Left colon (tissue), 2 donors: Measurements from ENCODE around the gene PRDM5. TPM values are rescaled to one million over a fixed set of nuclear protein-coding genes. Genes with fewer than 3 reads are reported as not detected.

Experiments used
- ATAC-seq: fragments of 200-7000 bp; cut with Tn5 transposase; one replicate; pipeline ENCODE4 v1.9.1; 2020; ENCODE audit warnings: mild to moderate bottlenecking, moderate library complexity
- DNase-seq, 2 donors: peaks; one replicate each; pipeline ENCODE4 v3.0.0-alpha.2; 2020
- intact Hi-C, 2 donors: fragments of 100-400 bp; cut with DNase I in 1 of 2; cut with micrococcal nuclease in 1 of 2; formaldehyde crosslinking; loops; one replicate each; pipeline versions ENCODE4 v1.11.2 to v1.14.0; 2022; cut with DNase I, micrococcal nuclease
- total RNA-seq, 2 donors: library from RNA; stranded (reverse); fragmentation: NEBNext Ultra II Directional; extraction: Animal tissue kit (Norgen Biotek cat#: 25700); gene quantifications; one replicate each; pipeline ENCODE4 v1.2.1, GENCODE V29; 2021
- donor health status: DM: no; HTN: no; CAD: no.
- donor health status: DM: yes; HTN: yes; CAD: no.

Gene PRDM5
- total RNA-seq, 2 donors from 2014 or later: 7.0 to 7.4 TPM

DNA sequence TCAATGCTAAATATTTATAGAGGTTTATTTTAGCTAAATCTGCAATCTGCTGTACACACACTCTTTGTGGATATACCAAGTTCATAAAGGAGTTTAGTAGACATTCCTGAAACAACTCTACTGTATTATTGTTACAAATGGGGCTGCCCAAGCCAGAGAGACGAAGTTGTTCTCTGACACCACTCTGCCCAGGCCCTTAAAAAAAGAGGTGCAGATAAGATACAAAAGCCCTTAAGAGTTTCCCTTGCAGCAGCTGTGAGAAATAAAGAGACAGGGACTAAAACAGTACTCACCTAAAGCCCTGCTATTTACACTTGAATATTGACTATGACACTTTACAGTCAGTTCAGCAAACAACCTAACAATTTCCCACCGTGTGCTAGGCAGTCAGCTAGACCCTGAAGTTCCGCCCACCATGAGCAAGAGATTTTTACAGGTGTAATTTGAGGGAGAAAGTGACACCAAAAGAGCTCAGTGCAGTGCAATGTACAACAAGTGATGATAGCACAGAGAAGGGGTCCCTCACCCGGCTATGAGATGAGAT lies 191.7 kb downstream of the PRDM5 start:
- DNase-seq: no peak
- intact Hi-C loops: no loop called here
- peak; percentile 58 for ATAC-seq

DNA sequence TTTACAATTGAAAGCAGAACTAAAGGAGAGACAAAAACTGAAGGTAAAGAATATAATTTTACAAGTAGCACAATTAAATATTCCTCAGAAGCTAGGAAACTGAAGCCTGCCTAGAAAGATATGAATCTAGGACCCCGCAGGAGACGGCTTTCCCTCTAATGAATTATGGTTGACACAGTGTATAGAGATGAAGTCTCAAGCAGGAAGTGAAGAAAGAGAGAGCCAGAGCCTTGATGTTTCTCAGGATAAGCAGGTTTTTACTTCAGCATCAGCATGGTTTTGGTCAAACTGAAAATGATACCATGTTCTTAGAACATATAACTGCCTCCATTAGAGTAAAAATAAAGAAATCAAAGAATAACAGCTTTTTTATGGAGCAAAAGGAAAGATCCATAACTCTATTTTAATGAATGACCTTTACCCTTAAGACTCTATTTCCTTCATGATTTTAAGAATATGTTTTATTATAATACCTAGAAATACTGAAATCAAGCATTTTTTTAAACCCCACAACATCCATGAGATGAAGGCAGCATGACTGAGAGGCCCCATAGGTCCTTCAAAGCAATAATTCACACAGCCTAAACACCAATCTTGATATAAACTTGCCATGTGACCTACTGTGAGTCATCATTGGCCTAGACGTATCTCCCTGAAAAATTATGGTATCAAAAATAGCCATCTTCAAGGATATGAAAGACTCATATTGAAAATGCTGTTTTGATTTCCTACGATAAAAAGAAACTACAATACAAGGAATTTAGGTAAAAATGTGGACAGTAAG lies 193.4 kb downstream of the PRDM5 start:
- ATAC-seq (no peak), DNase-seq (no peak)
- intact Hi-C loops: no loop called here

DNA sequence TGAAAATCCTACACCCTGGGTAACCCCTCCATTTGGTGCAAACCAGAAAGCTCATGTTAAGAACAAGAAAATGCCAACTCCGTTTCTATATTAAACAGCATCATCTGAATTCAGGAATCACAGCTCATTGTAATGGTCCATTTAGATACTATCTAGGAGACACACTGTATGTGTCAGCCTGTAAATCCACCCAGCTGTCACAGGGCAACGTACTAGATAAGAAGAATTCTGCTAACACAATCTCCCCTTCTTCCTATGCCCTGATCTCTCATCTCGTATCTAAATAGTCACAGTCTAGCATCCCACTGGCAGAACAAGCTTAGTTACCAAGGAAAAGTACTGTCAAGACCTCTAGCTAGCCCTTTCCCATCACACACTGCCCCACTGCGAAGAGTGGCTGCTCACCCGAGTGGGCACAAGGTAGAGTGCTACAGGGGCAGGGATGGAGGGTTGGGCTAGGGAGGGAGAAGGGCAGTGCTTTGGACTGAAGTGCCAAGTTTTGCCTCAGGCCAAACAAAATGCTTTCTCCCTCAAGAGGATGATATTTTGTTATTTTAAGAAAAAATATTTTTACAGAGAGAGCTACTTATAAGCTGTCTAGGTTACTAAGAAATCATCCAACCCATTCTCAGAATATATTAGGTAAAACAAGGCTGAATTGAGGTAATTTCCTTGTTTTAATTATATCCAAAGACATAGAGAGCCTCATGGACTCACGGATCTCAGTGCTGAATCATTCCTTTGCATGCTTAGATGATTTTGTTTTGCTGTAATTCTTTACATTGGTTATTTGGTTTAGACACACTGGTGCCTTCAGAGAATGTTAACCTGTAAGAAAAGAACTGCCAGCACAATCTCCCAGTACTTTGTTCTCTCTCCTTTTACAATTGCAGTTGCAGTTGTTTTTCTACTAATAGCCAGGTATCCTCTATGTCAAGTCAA lies 196.6 kb downstream of the PRDM5 start:
- ATAC-seq (no peak), DNase-seq (no peak)
- intact Hi-C loops: no loop called here

DNA sequence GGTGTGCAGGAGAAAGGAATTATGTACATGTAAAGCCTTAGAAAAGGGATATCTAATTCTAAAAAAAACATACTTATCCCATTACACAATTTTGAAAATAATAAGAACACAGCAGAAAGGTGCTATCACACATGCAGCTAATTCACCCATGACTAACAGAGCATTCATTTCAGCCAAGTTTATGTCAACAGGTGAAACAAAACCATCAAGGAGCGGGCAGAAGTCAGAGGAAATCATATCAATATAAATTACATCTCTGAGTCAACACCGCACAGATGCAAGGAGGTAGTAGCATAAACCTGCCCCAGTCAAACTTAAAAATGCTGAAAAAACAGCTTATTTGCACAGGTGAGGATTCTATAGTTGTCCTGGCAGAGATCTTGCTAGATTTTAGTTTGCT lies 197.9 kb downstream of the PRDM5 start:
- intact Hi-C loops: no loop called here
- ATAC-seq (peak; percentile 70), DNase-seq (no peak)

DNA sequence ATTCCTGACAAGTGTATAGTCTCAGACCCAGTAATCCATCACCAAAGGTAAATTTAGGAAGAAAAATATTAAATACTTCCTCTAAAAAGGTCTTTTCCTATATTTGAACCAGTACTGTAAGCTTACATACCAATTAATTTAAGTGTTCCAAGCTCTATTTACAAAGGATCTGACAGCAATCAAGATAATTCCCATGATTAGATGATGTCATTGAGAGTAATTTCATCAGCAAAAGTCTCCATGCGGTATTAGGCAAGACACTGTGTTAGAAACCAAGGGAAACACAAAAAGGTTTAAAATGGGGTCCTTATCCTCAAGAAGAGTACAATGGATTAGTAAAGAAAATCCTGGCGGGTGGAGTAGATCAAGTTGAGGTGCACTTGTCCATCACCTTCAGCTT lies 198.5 kb downstream of the PRDM5 start:
- ATAC-seq (no peak), DNase-seq (no peak)
- intact Hi-C loops: no loop called here

DNA sequence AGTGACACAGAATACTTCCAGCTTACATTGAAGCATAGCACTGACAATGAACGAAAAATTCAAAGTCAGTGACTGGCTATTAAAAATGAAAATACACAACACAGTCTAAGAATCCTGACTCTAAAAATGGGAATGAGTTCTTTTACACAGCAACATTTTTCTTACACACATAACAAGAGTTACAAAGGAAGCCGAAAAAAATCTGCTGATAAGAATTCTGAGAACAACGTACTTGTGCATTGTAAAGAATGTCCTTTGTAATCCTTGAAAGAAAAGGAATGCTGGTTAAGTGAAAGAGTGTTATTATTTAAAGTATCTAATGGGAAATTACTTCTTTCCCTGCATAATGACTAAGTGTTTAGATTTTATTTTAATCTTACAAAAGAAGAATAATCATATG lies 199.4 kb downstream of the PRDM5 start:
- intact Hi-C loops: no loop called here
- ATAC-seq (no peak), DNase-seq (no peak)

DNA sequence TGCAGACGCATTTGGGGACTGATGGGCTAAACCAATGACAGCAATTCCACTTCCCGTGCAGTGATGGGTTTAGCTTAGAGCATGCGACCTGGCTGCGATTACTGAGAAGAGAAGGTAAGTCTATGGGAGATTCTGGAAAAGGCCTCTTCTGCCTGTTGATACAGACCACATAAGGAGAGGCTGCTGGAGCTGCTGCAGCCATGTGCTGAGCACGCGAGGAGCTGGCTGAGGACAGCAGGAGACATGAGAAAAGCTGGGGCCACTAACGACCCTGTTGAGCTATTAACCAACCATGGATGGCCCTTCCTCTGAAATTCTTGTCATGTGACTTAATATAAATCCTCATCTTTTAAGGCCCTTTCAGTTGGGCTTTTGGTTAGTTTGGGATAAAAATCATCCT lies 199.9 kb downstream of the PRDM5 start:
- no peak for ATAC-seq
- no peak for DNase-seq
- intact Hi-C loops: no loop called here

DNA sequence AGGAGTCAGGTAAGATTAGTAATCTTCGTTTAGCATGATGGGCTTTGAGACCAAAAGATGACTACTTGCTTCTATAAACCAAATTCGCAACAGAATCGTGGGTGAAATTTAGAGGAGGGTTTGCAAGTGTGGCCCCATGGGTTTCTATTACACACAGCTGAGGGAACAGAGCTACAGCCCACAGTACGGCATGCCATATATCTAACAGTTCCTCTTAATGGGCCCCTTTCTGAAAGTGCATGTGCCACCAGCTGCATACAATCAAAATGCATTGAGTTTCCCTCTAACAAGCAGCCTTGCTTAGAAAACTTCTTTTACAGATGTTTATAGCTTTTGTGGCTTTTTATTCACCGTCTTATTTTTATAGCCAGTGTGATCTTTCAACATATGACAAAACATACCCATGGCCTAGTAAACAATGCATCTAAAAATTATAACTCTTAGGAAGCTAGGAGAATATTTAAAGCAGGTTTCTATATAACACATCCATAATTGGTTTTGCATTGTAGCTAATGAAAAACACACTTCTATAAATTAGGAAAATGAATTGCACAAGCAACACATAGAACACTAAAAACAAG lies 202.1 kb downstream of the PRDM5 start:
- intact Hi-C loops: no loop called here
- ATAC-seq: no peak
- DNase-seq: no peak

DNA sequence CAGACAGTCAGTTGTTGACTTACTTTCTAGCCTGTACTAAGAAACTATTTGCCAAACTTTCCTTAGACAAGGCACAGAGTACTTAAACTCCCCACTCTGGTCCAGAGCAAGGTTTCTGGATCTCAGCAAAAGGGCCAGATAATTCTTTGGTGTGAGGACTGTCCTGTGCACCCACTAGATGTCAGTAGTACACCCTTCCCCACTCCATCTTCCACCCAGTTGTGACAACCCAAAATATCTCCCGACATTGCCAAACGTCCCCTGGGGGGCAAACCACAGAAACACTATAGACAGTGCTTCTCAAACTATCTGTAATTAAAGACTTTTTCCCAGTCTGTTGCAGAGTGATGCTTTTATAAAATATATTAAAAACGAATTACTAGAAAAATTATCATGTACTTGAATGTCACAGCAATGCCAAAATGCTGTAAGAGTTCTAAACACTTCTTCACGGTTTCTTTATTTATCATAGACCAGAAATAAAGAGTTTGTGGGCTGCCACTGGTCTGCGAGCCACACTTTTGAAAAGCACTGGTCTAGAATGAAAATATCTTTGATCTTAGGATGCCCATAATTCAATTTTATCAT lies 203.5 kb downstream of the PRDM5 start:
- ATAC-seq (peak; percentile 88), DNase-seq (peak; percentile 9 to 29)
- intact Hi-C loops: loop anchor here in 1 of 2 donors (10.0 kb wide), 1 partner anchor 376 kb away; no protein-coding TSS in a partner anchor

DNA sequence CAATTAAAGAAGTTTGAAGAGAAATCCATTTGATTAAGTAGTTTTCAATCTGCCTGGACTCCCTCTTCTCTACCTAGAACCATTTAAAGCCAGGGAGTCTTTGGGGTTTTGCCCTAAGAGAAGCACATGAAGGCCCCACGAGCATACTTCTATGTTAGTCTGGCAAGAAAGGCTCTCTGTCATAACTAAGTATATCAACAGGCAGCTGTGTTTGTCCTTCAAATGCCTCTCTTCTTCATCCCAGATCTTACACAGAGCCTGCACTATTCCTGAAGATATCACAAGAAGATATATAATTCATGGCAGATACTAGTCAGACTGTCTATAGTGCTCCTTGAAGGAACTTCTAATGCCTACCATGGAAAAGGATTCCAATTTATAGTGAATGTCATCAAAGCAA lies 206.2 kb downstream of the PRDM5 start:
- DNase-seq: no peak
- ATAC-seq: no peak
- intact Hi-C loops: loop anchor here in 1 of 2 donors (10.0 kb wide), 1 partner anchor 378 kb away; no protein-coding TSS in a partner anchor

DNA sequence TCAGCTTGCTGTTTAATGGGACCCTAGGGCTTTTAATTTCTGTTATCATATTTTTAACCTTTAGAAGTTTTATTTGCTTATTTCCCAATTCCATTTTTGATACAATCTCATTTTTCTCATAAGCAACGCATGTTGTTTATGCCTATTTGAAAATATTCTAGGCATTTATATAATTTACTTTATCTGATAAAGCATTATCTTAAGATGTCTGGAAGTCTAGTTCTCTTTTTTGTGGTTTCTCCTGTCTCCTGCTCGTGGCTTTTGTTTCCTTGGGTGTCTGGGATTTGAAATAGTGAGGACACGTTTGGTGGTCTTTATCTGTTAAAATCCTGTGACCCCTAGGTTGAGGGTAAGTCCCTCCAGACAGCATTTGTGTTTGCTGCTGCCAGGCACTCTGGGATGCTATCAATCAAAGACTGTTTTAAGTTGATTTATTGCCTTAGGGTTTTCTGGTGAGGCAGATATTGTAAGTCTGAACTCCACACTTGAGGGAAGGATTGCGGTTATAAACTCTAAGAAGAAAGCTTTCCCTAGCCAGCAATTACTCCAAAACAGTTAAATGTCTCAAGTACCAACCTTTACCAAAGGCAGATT lies 208.0 kb downstream of the PRDM5 start:
- no peak for DNase-seq
- no peak for ATAC-seq
- intact Hi-C loops: loop anchor here in 1 of 2 donors (10.0 kb wide), 1 partner anchor 380 kb away; no protein-coding TSS in a partner anchor

DNA sequence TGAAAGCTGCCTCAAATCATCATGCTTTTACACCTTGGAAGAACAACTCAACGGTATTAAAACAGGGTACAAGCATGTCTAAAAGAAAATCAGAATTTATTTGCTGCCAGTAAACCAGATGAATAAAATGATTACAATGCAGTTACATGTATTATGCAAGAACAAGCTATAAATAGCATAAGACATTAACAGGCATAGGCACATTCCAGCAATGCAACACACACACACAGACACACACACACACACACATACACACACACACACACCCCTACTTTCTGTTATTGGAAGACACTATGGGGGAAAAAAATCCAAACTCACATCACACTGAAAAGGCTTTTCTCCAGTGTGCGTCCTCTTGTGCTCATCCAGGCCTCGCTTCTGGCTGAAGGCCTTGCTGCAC lies 212.5 kb downstream of the PRDM5 start:
- ATAC-seq: no peak
- DNase-seq: no peak
- intact Hi-C loops: loop anchor here in 1 of 2 donors (10.0 kb wide), 1 partner anchor 385 kb away; no protein-coding TSS in a partner anchor

DNA sequence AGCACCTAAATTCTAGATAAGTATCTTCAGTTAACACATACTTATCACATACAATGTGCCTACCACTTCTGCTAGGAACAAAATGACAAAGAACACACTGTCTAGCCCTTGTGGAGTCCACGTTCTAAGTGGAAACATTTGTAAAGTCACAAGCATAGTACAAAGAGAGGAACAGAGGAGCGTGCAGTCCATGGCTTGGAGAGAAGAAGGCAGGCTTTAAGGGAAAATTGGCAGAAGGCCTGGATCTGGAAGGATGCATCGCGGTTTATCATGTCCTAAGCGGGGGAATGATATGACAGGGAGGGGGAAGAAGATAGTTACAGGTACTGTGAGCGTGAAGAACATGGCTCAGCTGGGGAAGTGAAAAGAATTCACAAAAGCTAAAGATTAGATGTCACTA lies 218.0 kb downstream of the PRDM5 start:
- DNase-seq (no peak), ATAC-seq (no peak)
- intact Hi-C loops: no loop called here

DNA sequence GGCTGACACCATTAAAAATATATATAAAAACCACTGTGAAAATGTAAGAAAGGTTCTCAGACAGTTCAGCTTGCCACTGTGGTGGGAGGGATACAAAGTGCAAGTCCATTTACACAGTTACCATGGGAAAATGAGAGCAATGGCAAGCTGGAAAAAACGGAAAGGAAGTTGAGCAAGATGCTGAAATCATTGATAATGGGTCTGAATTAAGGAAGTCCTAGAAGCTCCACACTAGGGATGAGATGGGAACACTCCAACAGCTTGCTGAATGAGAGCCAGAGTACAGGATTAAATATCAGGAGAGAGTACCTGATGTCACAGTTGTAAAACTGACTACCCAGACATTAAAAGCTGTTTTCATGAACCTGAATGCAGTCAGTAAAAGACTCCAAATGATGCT lies 218.6 kb downstream of the PRDM5 start:
- ATAC-seq (no peak), DNase-seq (no peak)
- intact Hi-C loops: no loop called here

DNA sequence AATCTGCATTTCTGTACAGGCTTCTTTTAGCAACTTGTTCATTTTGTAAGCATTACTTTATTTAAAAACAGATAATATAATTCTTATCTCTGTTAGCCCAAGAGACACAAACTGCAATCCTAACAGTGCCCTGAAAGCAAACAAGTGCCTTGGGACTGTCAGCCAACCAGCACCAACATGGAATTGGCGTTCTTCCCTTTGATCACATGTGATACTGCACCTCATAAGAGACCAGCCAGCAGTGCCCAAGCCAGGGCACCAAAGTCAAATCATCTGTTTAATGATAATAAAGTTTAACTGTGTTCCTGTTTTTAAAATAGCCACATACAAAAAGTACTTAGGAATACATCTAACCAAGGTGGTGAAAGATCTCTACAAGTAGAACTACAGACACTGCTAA lies 223.2 kb downstream of the PRDM5 start:
- DNase-seq: no peak
- intact Hi-C loops: no loop called here
- ATAC-seq: peak; percentile 62

DNA sequence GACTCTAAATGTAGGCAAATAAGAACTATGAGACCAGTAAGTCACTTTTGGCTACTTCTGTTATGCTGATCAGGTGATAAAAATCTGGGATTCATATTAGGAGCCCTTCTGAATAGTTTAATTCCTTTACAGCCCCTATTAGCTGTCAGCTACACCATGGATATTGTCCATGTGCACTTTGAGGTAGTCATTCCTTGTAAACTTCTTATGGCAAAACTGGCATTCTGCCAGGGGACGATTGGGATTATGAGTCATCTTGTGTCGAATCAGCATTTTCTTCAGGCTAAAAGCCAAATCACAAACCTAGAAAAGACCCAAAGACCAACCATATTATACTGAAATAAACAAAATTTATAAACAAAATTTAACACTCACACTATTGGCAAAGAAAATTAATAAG lies 227.6 kb downstream of the PRDM5 start:
- intact Hi-C loops: no loop called here
- DNase-seq (peak; percentile 51 to 67), ATAC-seq (peak; percentile 71)

DNA sequence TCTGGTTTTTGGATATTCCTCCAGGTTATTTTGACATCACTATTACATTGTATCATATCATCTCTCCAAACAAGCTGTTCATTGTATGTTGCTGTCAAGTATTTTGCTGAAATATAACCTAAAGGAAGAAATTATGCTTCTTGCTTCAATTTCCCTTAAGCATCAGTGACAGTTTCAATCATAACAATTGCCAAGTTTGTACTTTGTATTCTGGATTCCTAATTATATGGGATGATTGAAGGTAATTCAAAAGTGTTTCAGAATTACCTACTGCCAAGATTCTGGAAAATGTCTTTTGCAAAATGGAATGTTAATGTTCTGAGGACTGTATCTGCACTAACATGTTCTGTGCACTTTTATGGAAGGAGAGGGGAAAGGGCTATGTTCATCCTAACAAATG lies 228.7 kb downstream of the PRDM5 start:
- intact Hi-C loops: no loop called here
- ATAC-seq: no peak
- DNase-seq: no peak

DNA sequence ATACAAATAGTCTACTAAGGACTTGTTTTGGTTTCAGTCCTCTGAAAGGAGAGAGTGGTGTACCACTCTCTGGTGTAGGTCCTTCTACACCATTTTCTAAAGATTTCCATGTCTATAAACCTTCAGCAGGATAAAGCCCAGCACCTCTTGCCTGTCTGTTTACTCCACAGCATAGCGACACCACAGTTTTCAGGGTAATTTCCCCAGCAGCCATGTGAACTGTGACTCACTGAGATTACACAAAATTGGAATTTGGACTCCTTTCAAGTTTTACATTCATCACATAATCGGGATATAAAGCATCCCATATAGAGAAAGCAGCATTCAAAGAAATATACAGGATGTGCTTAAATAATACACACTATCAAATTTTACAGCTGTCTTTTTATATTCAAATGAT lies 229.6 kb downstream of the PRDM5 start:
- ATAC-seq (peak; percentile 96), DNase-seq (peak; percentile 11 to 31)
- intact Hi-C loops: no loop called here
